Ammon's horn (tissue), 1 donor: Measurements from ENCODE around the gene NIPBL.
"Not testable (repeated sequence)": the region's sequence is repeated elsewhere in the genome, so short reads cannot be mapped to it uniquely, and the experiment has no call there.

ENCODE experiments used
- DNase-seq: peaks from one replicate; pipeline ENCODE4 v3.0.0-alpha.2; 2016; ENCODE audit warnings: low spot score

The NIPBL gene

GRCh38 chr5:37015795-37016666 lies 139.5 kb downstream of the NIPBL start:
- DNase-seq = no peak

GRCh38 chr5:37028910-37029309 lies 152.3 kb downstream of the NIPBL start:
- DNase-seq = no peak

GRCh38 chr5:37029436-37029835 lies 152.9 kb downstream of the NIPBL start:
- DNase-seq = no peak

- peak; percentile 49 for DNase-seq
These were observed 158.4 kb downstream of the NIPBL start for GRCh38 chr5:37034955-37035354.

- DNase-seq = no peak
These were observed 161.3 kb downstream of the NIPBL start for GRCh38 chr5:37037840-37038239.

- no peak for DNase-seq
These were observed 163.3 kb downstream of the NIPBL start for GRCh38 chr5:37039824-37040223.

- peak; percentile 82 for DNase-seq
These were observed 167.1 kb downstream of the NIPBL start for GRCh38 chr5:37043693-37044092.

- no peak for DNase-seq
These were observed 167.6 kb downstream of the NIPBL start for GRCh38 chr5:37044120-37044519.

GRCh38 chr5:37045703-37046102 lies 169.1 kb downstream of the NIPBL start:
- peak; percentile 39 for DNase-seq

GRCh38 chr5:37047947-37048346 lies 171.4 kb downstream of the NIPBL start:
- no peak for DNase-seq

GRCh38 chr5:37054391-37054790 lies 177.8 kb downstream of the NIPBL start:
- DNase-seq = peak; percentile 59

- no peak for DNase-seq
These were observed 178.9 kb downstream of the NIPBL start for GRCh38 chr5:37055383-37055990.

- DNase-seq = no peak
These were observed 180.2 kb downstream of the NIPBL start for GRCh38 chr5:37056762-37057161.

GRCh38 chr5:37060030-37060429 lies 183.5 kb downstream of the NIPBL start:
- DNase-seq = no peak

- DNase-seq = no peak
These were observed 187.2 kb downstream of the NIPBL start for GRCh38 chr5:37063739-37064138.

GRCh38 chr5:37064442-37064841 lies 187.9 kb downstream of the NIPBL start:
- no peak for DNase-seq

GRCh38 chr5:37071487-37071886 lies 194.9 kb downstream of the NIPBL start:
- no peak for DNase-seq

GRCh38 chr5:37071901-37072581 lies 195.5 kb downstream of the NIPBL start:
- DNase-seq = peak; percentile 67

- DNase-seq = no peak
These were observed 198.9 kb downstream of the NIPBL start for GRCh38 chr5:37075399-37075950.

- DNase-seq = no peak
These were observed 200.6 kb downstream of the NIPBL start for GRCh38 chr5:37077146-37077545.

GRCh38 chr5:37080697-37081096 lies 204.1 kb downstream of the NIPBL start:
- no peak for DNase-seq

- not testable (repeated sequence) for DNase-seq
These were observed 206.4 kb downstream of the NIPBL start for GRCh38 chr5:37082977-37083376.

GRCh38 chr5:37086026-37086425 lies 209.5 kb downstream of the NIPBL start:
- DNase-seq = not testable (repeated sequence)
